GM21737 (cell line): ENCODE results near the gene DENND1C.

ENCODE experiments used
- ATAC-seq: cut with Tn5 transposase; IDR thresholded peaks from one replicate; pipeline ENCODE4 v1.9.1; 2021; ENCODE audit warnings: mild to moderate bottlenecking, moderate library complexity; ENCODE audit not compliant: unreplicated experiment

The DENND1C gene

DNA sequence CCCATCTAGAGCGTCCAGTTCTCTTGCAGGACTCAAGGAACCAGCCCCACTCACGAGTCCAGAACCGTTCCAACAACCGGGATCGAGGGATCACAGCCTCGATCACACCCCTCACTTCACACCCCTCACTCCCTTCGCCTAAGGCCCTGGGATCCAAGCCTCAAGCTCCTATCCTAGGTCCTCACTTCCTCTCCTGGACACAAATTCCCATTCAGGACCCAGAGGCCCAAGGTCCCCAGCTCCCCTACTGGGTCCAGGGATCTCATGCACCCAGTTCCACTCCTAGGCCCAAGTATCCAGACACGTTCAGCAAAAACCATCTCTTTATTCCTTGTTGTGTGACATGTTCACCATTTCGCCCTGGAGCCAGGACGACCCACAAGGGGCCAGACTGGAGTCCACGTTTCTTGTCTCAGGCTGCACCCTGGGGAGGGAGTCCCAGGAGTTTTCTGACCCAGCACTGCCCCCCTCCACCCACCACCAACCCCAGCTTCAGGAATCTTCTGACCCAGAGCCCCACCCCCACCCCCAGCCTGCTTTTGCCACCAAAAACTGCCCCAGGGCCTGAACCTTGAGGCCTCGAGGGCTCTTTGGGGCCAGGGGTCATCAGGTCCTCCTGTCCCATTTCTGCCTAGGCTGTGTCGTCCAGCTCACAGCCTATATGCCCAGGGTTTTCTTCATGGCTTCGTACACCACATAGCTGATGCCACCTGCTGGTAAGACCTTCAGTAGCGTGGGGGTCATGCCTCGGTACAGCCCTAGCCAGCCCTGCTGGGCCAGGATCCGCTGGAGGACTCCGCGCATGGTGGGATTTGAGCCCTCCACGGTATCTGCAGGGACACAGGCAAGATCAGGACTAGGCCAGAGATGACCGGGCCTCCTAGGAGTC lies 55.6 kb downstream of the DENND1C start:
- ATAC-seq, result no peak

DNA sequence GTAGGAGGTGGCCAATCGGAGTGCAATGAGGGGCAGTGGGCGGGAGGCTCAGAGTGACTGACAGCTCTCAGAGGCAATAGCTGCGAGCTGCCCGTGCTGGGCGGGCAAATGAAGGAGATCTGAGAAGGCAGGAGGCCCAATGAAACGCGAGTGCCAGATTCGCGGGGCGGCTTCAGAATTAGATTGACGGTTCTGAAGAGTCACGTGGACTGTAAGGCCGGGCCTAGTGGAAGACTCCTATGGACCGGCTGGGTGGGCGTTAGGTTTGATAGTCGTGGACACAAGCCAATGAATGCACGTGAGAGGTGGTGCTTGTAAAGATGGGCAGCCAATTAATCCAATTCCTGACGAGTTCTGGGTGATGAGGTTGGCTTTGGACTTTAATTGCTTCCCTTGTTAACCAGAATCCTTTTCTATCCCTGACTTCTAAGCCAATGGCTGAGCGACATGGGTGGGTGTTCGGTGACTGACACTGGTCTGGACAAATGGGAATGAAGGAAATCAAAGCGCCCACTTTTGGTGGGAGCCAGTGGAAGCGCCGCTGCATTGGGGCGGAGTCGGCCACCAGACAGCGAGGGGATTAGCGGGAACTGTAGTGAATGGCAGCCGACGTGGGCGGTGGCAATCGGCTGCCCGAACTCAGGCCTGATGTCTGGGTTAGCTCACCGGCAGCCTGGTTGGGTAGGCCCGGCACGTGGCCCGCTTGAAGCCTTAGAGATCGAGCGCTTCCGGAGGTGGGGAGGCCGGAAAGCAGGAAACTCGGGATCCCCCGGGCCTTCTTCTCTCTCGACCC lies 56.5 kb downstream of the DENND1C start:
- ATAC-seq, result peak; percentile 79

DNA sequence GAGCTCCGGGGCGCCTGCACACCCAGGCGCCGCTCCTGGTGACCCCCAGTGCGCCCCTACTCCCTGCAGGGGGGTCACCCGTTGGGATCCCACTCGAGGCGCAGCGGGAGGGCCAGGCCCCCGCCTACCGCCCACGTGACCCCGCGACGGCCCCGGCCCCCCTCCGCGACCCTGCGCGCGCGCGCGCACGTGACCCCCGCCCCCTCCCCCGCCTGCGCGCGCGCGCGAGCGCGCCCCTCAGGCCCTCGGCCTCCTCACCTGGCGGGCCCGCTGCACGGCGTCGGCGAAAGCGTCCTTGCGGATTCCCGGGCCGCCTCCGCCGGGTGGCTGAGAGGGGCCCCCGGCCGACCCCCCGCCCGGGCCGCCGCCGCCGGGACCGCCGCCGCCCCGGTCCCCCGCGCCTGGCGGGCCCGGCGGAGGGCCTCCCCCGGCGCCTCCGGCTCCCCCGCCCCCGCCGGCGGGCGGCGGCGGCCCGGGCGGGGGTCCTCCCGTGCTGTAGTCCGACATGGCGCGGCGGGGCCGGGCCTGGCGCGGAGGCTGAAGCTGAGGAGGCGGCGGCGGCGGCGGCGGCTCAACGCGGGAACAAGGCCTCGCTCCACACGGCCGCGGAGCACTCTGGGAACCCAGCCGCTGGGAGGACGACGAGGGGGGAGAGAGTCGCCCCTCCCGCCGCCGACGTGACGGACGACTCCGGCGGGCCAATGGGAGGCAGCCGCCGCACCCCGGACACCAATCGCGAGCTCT lies 57.2 kb downstream of the DENND1C start, which contains the start of gene KHSRP:
Gene KHSRP (minus strand): TSS at position 617 of the 744 bp plus-strand sequence. CDS start 110 bp downstream, at position 507.
- peak; percentile 0 for ATAC-seq

DNA sequence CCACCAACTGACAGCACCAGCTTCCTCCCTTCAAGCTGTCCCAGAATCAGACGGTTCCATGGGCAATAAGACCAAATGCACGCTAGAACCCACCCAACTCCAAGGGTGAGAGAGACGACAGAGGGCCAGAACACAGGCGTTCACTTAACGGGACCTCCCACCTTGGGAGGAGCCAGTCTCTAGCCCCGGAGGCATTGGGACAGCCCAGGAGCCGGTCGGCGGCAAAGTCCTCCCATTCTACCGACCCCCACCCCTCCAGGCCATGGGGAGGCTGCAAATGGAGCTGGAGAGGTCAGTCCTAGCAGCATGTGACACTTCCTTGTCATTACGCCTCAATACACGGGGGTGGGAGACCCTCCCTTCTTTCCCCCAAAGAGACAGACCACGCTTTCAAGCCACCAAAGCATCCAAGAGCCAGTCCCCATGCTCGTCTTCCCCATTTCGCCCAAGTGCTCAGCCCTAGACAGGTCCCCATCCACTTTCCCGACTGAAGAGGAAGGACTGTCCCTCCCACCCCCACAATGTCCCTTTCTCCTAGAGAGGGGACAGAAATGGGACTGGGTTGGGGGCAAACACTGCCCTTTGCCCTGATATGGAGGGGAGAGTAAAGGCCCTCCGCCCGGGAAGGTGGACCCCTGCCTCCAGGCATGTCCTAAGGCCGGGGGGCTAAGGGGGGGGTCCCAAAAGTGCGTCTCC lies 57.9 kb downstream of the DENND1C start:
- no peak for ATAC-seq

DNA sequence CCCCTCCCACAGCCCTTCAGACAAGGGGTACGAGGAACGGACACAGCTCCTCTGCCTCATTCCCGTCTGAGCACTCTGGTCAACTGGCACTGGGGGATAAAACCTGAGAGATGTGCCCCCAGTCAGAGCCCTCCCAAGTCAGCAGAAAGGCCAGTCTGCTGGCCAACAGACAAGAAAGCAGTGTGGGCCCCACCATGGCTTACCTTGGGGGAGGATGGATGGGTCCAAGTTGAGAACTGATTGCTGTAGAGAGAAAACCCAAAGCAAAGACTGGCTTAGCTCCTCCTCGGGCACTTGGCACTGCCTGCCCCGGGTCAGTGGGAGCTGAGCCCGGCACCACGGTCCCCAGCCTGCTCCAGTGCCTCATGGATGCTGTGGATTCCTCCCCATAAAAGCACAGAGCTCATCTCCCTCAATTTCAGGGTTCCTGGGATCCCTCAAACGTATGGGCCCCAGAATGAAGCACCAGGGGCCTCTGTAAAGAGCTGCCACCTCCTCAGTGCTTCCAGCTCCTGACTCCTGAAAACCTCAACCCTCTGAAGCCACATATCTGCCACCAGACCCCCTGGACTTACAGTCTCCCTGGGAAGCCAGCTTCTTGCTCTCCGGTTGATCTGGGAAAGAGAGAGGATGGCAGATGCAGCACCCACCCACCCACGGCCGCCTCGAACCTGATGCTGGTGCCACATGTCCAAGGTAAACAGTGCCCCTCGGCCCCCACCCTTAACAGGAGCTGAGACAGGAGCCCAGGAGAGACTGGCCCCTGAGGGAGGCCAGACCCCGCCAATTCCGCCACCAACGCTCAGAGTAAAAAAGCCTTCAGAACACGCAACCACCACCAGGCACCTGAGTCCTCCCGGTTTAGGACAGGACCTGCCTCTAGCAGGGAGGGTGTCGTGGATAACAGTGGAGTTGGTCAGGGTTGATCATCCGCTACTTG lies 60.2 kb downstream of the DENND1C start:
- no peak for ATAC-seq

DNA sequence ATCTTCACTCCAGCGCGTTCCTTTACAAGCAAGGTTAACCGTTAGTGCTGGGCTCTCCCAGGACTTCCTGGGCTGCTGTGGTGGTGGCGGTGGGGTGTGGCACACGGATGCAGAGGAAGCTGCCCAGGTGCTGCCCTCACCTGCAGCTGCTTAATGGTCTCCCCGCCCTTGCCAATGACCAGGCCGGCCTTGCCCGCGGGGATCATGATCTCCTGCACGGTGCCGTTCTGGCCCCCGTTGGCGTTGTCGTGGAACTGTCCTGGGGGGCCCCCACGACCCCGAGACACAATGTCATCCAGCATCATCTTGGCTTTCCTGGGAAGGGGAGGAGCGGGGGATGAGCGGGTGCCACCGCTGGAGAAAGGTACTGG lies 63.0 kb downstream of the DENND1C start:
- ATAC-seq, result no peak

DNA sequence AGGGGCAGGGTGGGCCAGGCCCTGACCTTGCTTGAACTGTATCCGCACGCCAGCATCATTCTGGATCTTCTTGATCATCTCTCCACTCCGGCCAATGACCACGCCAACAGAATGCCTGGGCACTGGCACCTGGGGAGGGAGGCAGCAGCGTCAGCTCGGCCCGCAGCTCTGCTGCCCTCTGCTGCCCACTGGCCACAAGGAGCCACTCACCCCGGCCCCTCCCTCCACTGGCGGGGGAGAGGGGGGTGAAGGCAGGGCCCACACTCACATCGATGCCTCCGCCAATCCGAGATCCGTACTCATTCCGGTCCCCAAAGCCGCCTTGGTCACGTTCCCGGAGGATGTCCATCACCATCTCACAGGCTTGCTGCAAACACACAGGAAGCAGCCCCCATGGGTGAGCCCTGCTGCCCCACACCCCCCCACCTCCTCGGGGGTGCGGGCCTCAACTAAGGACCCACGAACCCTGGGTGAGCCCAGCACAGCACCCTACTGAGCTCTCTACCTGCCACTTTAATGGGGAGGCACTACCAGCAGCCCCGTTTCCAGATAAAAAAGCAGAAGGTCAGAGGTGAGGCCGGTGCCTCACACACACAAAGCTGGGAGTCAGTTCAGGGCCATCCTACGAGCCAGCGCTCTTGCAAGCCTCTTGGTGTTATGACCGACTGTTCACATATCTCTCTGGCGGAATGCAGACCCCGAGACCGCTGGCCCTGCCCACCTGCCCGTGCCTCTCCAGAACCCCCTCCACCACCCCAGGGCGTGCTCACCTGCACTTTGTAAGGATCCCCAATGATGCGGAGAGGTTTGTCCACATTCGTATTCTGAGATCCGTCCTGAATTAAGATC lies 63.6 kb downstream of the DENND1C start:
- ATAC-seq, result no peak
